Panc1 (cell line): ENCODE measurements around the gene KCNG2. TPM values are rescaled to one million over a fixed set of nuclear protein-coding genes. Genes with fewer than 3 reads are reported as not detected.

Experiments used
- ATAC-seq: fragments of 200-7000 bp; cut with Tn5 transposase; 2 replicates; pipeline ENCODE4 v1.9.1; 2020; ENCODE audit warnings: mild to moderate bottlenecking, moderate library complexity
- BruUV-seq: library from RNA; stranded (reverse); fragments of 400-500 nt; replicated peaks from 2 replicates; lab custom pipeline; 2021; lab: Mats Ljungman, UMichigan
- CTCF ChIA-PET: fragments of 300-600 bp; sonication (Branson Sonifier 250); formaldehyde crosslinking; loops from one replicate; lab custom pipeline; 2022; ENCODE audit warnings: antibody characterized with exemption; lab: Charles Lee
- POLR2A ChIA-PET: fragments of 300-600 bp; sonication (Branson Sonifier 250); formaldehyde crosslinking; loops from one replicate; lab custom pipeline; 2022; ENCODE audit warnings: antibody characterized with exemption; lab: Charles Lee
- DNase-seq: peaks from one replicate; pipeline ENCODE4 v3.0.0-alpha.2; 2010; ENCODE audit warnings: low read depth, low spot score
- H3K27ac ChIP-seq: 2 replicates; pipeline ENCODE4 v1.5.1; 2011; ENCODE audit warnings: mild to moderate bottlenecking, low read length, inconsistent platforms
- H3K27me3 ChIP-seq: fragments of 200-500 bp; sonication (Bioruptor generic); 2 replicates; pipeline ENCODE4 v1.6.0; 2014; ENCODE audit warnings: low read length, inconsistent platforms; ENCODE audit not compliant: control insufficient read depth, insufficient read depth
- H3K36me3 ChIP-seq: fragments of 200-500 bp; sonication (Bioruptor generic); 2 replicates; pipeline ENCODE4 v1.5.1; 2014; ENCODE audit warnings: inconsistent platforms, mild to moderate bottlenecking, low read length, moderate library complexity; ENCODE audit not compliant: control insufficient read depth, insufficient read depth
- H3K4me1 ChIP-seq: 2 replicates; pipeline ENCODE4 v1.5.1; 2011; ENCODE audit warnings: inconsistent platforms, mild to moderate bottlenecking, low read length, moderate library complexity; ENCODE audit not compliant: control insufficient read depth, insufficient read depth
- H3K4me3 ChIP-seq, 2 experiments: 2 replicates each; pipeline ENCODE4 v1.5.1; 2011 to 2012; ENCODE audit warnings: low read depth in 2 of 2, low read length in 2 of 2, mild to moderate bottlenecking in 2 of 2, inconsistent platforms in 1 of 2, moderate library complexity in 1 of 2
- H3K9me3 ChIP-seq: fragments of 200-500 bp; sonication (Bioruptor generic); 2 replicates; pipeline ENCODE4 v1.5.1; 2014; ENCODE audit warnings: low read depth, mild to moderate bottlenecking, inconsistent platforms, low read length, moderate library complexity; ENCODE audit not compliant: control insufficient read depth, insufficient read depth
- POLR2AphosphoS5 ChIP-seq: IDR thresholded peaks from 2 replicates; pipeline ENCODE4 v1.6.1; 2012; ENCODE audit warnings: mild to moderate bottlenecking, low read depth, low read length, moderate library complexity
- SIN3A ChIP-seq: IDR thresholded peaks from 2 replicates; pipeline ENCODE4 v1.6.1; 2012; ENCODE audit warnings: low read depth, mild to moderate bottlenecking, low read length, moderate library complexity, borderline replicate concordance; ENCODE audit not compliant: insufficient read depth
- TCF7L2 ChIP-seq: IDR thresholded peaks from 2 replicates; pipeline ENCODE4 v1.6.1; 2011; ENCODE audit warnings: mild to moderate bottlenecking, low read depth, low read length, inconsistent platforms
- in situ Hi-C: cut with HindIII; loops from 2 replicates; pipeline ENCODE4 v1.10.0; 2016; ENCODE audit warnings: low sequenced_read_pairs, low pct_unique_long_range_greater_than_20kb
- intact Hi-C: fragments of 100-400 bp; cut with micrococcal nuclease; formaldehyde crosslinking; loops from one replicate; pipeline ENCODE4 v1.10.0; 2022; ENCODE audit not compliant: unreplicated experiment
- total RNA-seq: library from RNA; stranded (reverse); gene quantifications from one replicate; pipeline ENCODE4 v1.2.1, GENCODE V29; 2021; ENCODE audit not compliant: unreplicated experiment
- TF ChIP-seq, protein P1 (sequence below): fragments of 450-650 bp; IDR thresholded peaks from 2 replicates; pipeline ENCODE4 v1.5.1; 2017; ENCODE audit warnings: mild to moderate bottlenecking
- TF ChIP-seq, protein P2 (sequence below), 2 experiments: IDR thresholded peaks; 2 replicates each; pipeline ENCODE4 v1.6.1; 2011 to 2012; ENCODE audit warnings: low read depth in 2 of 2, control low read depth in 1 of 2, low read length in 1 of 2, mild to moderate bottlenecking in 1 of 2, moderate library complexity in 1 of 2; ENCODE audit not compliant: insufficient read depth in 1 of 2

Gene KCNG2
- total RNA-seq, 1 experiment from 2014 or later: not detected

DNA sequence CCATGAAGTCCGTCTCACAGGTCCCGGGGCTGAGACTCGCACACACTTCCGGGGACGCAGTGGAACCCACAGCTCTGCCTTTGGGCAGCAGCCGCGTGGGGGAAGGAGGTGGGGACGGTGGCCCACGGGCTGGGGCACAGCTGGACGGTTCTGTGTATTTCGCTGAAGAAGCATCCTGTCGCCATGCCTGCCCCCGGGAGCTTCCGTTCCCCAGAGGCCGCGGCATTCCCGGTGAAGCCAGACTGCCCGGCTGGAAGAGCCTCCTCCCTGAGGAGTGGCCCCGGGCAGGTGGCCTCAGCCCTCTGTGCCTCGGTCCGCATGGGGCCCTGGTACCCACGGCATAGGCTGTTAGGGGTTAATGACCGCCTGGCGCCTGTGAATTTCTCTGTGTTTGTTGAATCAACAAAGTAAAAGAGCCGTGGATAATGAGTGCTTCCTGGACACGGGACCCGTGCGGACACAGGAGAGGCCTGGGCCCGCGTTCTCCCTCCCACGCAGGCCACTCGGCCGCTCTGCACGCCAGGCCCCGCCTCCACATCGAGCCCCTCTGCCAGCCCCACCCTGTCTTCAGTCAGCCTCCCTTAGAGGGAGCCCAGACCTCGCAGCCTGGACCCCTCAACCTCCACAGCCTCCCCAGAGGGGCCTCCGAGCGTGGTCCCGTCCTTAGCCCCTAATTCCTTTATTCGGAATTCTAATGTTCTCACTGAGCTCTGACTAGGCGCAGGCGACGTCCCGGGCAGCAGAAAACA is 51.0 kb downstream of the KCNG2 start:
- in situ Hi-C loops: no loop called here
- Histone ChIP-seq H3K4me1 (no peaks in the 10 kb centered on the region), H3K4me3 (no peak overlapping the region), H3K27ac (no peak overlapping the region), H3K9me3 (no peaks in the 10 kb centered on the region), H3K27me3 (no peaks in the 10 kb centered on the region; the same call in 1 of the 2 replicates), H3K36me3 (no peaks in the 10 kb centered on the region)
- TF ChIP-seq, protein P1, sequence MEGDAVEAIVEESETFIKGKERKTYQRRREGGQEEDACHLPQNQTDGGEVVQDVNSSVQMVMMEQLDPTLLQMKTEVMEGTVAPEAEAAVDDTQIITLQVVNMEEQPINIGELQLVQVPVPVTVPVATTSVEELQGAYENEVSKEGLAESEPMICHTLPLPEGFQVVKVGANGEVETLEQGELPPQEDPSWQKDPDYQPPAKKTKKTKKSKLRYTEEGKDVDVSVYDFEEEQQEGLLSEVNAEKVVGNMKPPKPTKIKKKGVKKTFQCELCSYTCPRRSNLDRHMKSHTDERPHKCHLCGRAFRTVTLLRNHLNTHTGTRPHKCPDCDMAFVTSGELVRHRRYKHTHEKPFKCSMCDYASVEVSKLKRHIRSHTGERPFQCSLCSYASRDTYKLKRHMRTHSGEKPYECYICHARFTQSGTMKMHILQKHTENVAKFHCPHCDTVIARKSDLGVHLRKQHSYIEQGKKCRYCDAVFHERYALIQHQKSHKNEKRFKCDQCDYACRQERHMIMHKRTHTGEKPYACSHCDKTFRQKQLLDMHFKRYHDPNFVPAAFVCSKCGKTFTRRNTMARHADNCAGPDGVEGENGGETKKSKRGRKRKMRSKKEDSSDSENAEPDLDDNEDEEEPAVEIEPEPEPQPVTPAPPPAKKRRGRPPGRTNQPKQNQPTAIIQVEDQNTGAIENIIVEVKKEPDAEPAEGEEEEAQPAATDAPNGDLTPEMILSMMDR: no peak
- TF ChIP-seq SIN3A (no peak), TCF7L2 (no peak), POLR2AphosphoS5 (no peak)
- TF ChIP-seq, protein P2, sequence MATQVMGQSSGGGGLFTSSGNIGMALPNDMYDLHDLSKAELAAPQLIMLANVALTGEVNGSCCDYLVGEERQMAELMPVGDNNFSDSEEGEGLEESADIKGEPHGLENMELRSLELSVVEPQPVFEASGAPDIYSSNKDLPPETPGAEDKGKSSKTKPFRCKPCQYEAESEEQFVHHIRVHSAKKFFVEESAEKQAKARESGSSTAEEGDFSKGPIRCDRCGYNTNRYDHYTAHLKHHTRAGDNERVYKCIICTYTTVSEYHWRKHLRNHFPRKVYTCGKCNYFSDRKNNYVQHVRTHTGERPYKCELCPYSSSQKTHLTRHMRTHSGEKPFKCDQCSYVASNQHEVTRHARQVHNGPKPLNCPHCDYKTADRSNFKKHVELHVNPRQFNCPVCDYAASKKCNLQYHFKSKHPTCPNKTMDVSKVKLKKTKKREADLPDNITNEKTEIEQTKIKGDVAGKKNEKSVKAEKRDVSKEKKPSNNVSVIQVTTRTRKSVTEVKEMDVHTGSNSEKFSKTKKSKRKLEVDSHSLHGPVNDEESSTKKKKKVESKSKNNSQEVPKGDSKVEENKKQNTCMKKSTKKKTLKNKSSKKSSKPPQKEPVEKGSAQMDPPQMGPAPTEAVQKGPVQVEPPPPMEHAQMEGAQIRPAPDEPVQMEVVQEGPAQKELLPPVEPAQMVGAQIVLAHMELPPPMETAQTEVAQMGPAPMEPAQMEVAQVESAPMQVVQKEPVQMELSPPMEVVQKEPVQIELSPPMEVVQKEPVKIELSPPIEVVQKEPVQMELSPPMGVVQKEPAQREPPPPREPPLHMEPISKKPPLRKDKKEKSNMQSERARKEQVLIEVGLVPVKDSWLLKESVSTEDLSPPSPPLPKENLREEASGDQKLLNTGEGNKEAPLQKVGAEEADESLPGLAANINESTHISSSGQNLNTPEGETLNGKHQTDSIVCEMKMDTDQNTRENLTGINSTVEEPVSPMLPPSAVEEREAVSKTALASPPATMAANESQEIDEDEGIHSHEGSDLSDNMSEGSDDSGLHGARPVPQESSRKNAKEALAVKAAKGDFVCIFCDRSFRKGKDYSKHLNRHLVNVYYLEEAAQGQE (IDR thresholded peaks at IDR 0.05; ENCODE audit: insufficient read depth in 1 of 2, low read depth in 2 of 2, low read length in 1 of 2): no peak
- intact Hi-C loops: no loop called here
- no TSS peak for BruUV-seq
- ChIA-PET POLR2A (no interaction called here), CTCF (no interaction called here)
- ATAC-seq (0 out of 2 replicates have a peak, but pooled peaks have one; percentile 9), DNase-seq (no peak)

- Histone ChIP-seq H3K4me1 (no peaks in the 10 kb centered on the region), H3K36me3 (no peaks in the 10 kb centered on the region), H3K27me3 (no peaks in the 10 kb centered on the region), H3K4me3 (no peak overlapping the region), H3K9me3 (no peaks in the 10 kb centered on the region), H3K27ac (no peak overlapping the region)
- TF ChIP-seq, protein P1: no peak
- TF ChIP-seq POLR2AphosphoS5: no peak
- no peak for TF ChIP-seq SIN3A
- TF ChIP-seq, protein P2 (IDR thresholded peaks at IDR 0.05; ENCODE audit: insufficient read depth in 1 of 2, low read depth in 2 of 2, low read length in 1 of 2): no peak
- TF ChIP-seq TCF7L2: no peak
- no TSS peak for BruUV-seq
- in situ Hi-C loops (no loop called here), intact Hi-C loops (no loop called here)
- DNase-seq (no peak), ATAC-seq (no peak)
- CTCF ChIA-PET: no interaction called here
- POLR2A ChIA-PET: no interaction called here
Observed at GRCh38 chr18:79849328-79850207, 51.8 kb downstream of the KCNG2 start.
